HG03175 (cell line): ENCODE data around the gene TMEM127.
"Not testable (repeated sequence)": the region's sequence is repeated elsewhere in the genome, so short reads cannot be mapped to it uniquely, and the experiment has no call there.

Experiments used
- ATAC-seq: cut with Tn5 transposase; IDR thresholded peaks from one replicate; pipeline ENCODE4 v1.9.1; 2021; ENCODE audit warnings: mild to moderate bottlenecking, moderate library complexity; ENCODE audit not compliant: unreplicated experiment

The TMEM127 gene

DNA sequence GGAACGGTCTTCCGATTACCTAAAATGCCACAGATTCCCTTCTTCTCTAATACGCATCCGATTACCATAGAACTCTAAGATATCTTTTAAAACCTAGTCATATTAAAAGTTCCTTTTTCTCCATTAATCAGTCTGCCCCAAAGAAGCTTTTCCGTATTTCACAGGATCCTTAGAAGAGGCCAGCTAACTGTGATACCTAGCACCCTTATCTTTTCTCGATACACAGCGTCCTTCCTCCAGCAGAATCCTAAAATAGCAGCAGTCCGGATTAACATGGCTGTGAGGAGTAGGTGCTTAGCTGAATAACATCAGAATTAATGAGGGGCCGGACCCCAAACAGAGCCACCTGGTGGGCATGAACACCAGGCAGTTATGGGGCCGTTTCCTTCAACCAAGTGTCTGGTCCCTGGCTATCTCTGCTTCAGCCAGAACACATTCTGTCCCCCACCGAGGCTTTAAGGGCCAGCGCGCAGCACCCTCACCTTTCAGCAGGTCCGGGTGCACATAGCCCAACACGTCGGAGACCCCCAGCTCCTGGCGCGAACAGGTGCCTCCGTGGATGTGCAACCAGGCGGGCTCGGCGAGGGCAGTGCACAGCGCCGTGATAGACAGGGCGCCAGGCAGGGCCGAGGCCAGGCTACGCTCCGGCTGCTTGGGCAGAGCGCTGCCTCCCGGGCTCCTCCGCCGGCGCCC lies 995 bp downstream of the TMEM127 start:
- ATAC-seq = no peak

- no peak for ATAC-seq
Observed at GRCh38 chr2:96264086-96264485, 1.7 kb downstream of the TMEM127 start.

- no peak for ATAC-seq
Observed at GRCh38 chr2:96262306-96262705, 3.5 kb downstream of the TMEM127 start.

DNA sequence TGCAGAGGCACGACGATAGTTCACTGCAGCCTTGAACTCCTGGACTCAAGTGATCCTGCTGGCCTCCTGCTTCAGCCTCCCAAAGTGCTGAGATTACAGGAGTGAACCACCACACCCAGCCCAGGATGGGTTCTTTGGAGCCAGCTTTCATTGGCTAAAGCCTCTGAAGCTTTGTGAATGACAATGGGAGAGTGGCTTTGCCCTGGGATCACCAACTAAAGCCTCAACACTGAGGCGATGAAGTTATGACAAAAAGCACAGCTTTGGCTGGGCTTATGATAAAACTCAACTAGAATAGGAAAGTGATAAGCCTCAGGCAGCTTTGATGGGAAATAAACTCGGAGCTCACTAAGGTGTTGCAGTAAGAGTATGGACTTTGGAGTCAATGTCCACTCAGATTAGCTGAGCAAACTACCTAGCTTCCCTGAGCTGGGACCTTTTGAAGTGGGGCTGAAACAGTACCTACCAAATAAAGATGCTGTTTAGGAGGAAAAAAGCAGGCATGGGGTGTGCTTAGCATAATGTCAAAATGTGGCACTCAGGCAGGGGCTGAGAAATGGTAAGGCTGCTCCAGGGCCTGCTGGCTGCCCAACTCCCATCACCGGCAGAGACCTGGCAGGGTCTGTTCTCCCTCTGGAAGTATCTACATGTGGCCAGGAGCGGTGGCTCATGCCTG lies 4.3 kb downstream of the TMEM127 start:
- no peak for ATAC-seq

DNA sequence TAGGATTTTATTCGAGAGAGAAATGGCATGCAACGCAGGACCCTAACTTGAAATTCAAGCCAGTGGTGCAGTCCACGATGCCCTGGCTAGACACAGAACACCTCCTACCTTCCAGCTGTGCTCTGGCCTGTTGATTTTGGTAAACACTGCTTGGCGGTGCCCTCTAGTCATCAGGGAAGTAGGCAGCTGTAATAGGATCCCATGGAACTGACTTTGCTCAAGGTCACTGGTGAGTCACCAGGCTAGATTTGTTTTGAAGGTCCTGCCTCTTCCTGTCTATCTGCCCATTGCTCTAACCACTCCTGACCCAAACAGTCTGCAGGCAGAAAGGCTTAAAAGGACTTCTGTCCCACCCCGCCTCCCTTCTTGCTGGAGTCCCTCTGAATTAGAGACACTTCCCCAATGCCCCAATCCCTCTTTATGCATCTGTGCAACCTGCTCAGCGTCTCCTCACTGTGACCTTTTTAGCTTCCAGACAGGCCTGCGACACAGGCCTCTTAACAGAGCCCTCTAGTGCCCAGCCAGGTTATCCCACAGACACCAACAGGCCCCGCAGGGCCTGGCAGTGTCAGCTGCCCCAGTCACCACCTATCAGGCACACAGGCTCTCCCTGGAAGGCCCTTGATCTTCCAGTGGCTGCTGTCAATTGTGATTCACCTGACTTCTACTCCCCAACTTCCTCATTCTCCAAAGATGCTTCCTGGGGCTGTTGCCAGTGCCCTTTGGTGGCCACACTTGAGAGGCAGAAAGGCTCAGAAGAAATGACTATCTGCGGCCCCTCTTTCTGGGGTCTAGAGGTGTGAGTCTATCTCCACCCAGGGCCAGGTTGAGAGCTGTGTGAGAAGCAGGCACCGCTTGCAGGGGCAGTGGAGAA lies 5.2 kb downstream of the TMEM127 start:
- ATAC-seq = no peak

- no peak for ATAC-seq
Observed at GRCh38 chr2:96259497-96259921, 6.3 kb downstream of the TMEM127 start.

GRCh38 chr2:96258166-96259022 lies 7.4 kb downstream of the TMEM127 start:
- ATAC-seq = no peak

DNA sequence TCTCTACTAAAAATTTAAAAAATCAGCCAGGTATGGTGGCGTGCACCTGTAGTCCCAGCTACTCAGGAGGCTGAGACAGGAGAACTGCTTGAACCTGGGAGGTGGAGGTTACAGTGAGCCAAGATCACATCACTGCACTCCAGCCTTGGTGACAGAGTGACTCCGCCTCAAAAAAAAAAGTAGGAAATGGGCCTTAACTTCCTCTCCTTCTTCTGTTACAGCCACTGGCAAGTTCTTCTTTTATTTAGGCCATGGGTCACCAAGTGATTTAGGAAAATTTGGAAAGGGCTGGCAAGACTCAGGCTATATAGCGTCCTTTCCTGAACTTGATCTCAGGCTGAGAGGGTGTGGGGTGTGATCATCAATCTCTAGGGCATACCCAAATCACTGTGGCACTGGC lies 8.1 kb downstream of the TMEM127 start:
- not testable (repeated sequence) for ATAC-seq

GRCh38 chr2:96256611-96257113 lies 9.1 kb downstream of the TMEM127 start:
- no peak for ATAC-seq

DNA sequence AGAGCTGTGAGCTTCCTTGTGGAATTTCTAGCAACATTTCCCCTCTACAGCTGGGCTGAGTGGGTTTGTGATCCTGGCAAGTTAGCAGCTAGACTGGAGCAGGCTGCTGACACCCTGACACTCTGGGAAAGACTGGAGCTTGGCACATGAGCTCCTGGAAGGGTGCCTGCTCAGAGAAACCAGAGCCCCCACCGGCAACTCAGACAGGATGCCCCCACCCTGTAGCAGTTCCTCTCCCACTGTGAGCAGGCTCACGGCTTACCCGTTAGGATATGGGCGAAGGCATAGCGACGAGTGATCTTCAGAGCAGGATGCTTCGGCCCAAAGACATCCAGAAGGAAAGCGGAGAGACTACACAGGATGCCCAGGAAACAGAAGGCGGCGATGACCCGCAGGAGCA lies 11.2 kb downstream of the TMEM127 start:
- ATAC-seq = no peak

DNA sequence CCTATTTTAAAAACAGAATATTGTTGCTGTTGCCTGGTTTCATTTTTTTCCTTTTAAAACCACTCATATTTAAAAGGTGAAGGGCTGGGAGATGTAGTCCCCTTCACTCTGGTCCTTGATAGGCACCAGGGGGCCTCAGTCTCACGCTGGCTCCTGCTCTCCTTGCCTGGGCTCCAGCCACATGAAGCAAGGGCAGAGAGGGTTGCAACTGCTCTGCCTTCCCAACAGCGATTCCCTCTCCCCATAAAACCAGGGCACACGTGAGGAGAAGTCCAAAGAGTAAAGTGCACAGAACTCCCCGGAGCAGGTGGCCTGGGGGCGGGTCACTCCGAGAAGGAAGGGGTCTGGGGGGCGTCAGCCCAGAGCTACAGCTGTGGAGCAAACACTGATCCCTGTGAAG lies 12.8 kb downstream of the TMEM127 start:
- ATAC-seq = no peak

DNA sequence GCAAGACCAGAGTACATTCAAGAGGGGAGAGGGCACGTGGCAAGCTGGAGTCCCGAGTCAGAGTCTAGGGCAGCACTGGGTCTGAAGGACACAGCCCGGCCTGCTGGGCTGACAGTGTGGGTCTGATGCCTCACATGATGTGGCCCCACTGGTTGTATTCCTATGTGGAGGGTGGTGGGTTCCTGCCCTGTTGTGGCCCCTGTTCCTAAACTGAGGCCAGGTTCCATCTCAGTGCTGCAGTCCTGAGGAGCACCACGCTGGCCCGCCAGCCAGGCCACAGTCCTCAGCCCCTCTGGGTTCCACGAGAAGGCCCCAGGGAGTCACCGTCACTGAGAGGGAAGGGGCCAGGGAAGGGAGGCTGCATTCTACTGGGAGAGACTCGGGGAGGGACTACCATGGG lies 13.3 kb downstream of the TMEM127 start:
- no peak for ATAC-seq

DNA sequence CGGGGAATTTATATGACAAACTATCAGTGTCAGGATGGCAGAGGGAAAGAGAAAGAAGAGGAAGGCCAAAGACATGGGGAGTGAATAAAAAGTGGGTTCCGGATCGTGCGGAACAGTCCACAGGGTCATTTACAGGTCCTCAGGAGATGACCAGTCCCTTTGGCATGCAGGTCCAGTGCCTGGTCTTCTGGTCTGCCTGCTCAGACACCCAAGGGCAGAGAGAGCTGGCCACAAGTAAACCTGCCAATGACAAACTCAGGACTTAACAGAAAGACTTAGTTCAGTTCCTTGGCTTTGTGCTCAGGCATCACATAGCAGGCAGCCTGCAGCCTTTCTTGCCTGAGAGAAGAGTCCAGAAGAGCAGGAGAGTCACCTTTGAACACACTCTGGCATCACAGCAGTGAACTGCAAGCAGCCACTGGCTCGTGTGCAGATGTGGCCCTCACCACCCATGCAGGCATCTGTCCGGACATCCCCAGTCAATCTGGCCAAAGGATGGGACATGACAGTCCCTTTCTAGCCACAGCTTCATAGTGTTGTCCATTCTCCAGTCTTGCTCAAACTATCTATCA lies 14.0 kb downstream of the TMEM127 start:
- no peak for ATAC-seq

GRCh38 chr2:96250188-96250587 lies 15.6 kb downstream of the TMEM127 start:
- ATAC-seq = no peak

DNA sequence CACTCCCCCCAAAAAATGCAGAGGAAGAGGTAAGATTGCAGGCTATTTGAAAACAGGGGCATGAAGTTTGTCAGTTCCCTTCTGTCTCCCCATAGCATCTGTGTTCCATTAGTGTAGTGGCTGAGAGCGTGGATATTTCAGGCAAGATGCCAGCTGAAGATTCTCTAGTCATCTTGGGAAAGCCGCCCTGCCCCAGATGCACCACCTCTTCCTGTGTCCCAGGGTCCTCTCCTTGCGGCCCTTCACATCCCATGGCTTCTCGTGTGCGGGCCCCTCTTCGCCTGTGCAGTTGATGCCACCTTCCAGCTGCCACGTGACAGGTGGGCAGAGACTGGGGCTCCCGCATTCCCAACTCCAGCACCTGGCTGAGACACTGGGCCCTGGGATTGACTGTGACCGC lies 16.1 kb downstream of the TMEM127 start:
- ATAC-seq = no peak

DNA sequence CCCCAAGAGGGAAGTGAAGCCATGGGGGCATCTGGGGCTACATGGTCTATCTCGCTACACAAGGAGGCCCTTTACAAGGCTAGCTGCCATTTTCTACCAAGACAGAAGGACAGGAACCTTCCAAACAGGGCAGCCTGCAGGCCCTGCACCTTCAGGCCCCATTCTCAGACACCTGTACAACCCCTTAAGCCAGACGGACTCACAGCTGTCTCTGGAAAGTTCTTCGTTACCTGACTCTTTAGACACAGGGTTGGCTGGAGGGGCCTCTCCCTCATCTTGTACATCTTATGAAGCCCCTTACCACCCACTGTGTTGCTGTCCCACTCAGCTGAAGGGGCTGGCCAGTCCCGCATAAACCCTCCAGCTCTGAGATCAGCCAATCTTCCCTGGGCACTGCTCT lies 17.2 kb downstream of the TMEM127 start:
- no peak for ATAC-seq

- no peak for ATAC-seq
Observed at GRCh38 chr2:96247896-96248295, 17.9 kb downstream of the TMEM127 start.

DNA sequence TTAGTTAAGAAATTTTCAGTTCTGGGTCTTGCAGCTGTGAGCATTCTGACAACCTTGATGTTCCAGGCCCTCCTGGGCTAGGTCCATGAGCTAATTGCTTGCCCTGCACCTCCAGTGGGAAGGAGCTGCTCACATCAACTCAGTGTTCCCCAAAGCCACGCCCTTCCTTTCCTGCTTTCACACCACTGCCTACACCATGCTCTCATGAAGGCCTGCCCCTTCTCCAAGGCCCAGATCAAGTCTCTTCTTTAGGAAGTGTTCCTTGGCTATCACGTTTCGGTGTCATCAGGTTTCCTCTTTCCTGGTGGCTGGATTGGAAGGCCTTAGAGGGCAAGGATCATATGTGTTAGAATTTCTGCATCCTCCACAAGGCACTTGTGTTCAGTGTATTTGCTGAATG lies 18.8 kb downstream of the TMEM127 start:
- no peak for ATAC-seq

GRCh38 chr2:96245609-96246390 lies 20.0 kb downstream of the TMEM127 start:
- ATAC-seq = no peak
